Thyroid gland (tissue), 4 donors: ENCODE measurements around the gene PAX4. TPM values are rescaled to one million over a fixed set of nuclear protein-coding genes. Genes with fewer than 3 reads are reported as not detected.

Experiments used
- DNase-seq, 2 donors: peaks; one replicate each; pipeline ENCODE4 v3.0.0-alpha.2; 2019
- H3K27ac ChIP-seq, 3 donors: fragments of 200-600 bp; sonication (generic); 1 replicate in 2 of 3; 2 replicates in 1 of 3; pipeline ENCODE4 v1.5.1; 2016 to 2019; ENCODE audit warnings: mild to moderate bottlenecking in 1 of 3, moderate library complexity in 1 of 3
- H3K27me3 ChIP-seq: fragments of 200-600 bp; sonication (generic); one replicate; pipeline ENCODE4 v1.5.1; 2019
- H3K36me3 ChIP-seq, 2 donors: fragments of 200-600 bp; sonication (generic); one replicate each; pipeline ENCODE4 v1.5.1; 2016 to 2019
- H3K4me1 ChIP-seq, 2 donors: fragments of 200-600 bp; sonication (generic); one replicate each; pipeline ENCODE4 v1.5.1; 2017 to 2019
- H3K4me3 ChIP-seq, 3 donors: fragments of 200-600 bp; sonication (generic); replicated peaks in 1 of 3; 1 replicate in 2 of 3; 2 replicates in 1 of 3; pipeline ENCODE4 v1.5.1; 2016; ENCODE audit warnings: mild to moderate bottlenecking in 1 of 3
- H3K9me3 ChIP-seq: fragments of 200-600 bp; sonication (generic); one replicate; pipeline ENCODE4 v1.5.1; 2017
- CTCF ChIP-seq, 6 experiments: fragments of 200-600 bp in 3 of 6; fragments of 450-650 bp in 3 of 6; sonication (generic) in 3 of 6; IDR thresholded peaks; one replicate each; pipeline ENCODE4 v1.5.1; 2016 to 2019; ENCODE audit warnings: antibody characterized with exemption in 6 of 6, mild to moderate bottlenecking in 2 of 6, inconsistent platforms in 1 of 6, moderate library complexity in 1 of 6
- POLR2A ChIP-seq, 2 donors: fragments of 450-650 bp; IDR thresholded peaks; one replicate each; pipeline ENCODE4 v1.6.1; 2017; ENCODE audit warnings: antibody characterized with exemption in 2 of 2, mild to moderate bottlenecking in 2 of 2, moderate library complexity in 1 of 2
- WGBS, 2 donors: methylation state at CpG; one replicate each; pipeline ENCODE4 v1.1.5; 2017; 5-methylcytosine and 5-hydroxymethylcytosine counted together
- intact Hi-C: fragments of 100-400 bp; cut with DNase I; formaldehyde crosslinking; loops from one replicate; pipeline ENCODE4 v1.15.1; 2023
- total RNA-seq, 4 donors: library from RNA; depleted of rRNA; stranded (reverse); fragments of >200 nt; gene quantifications; one replicate each; pipeline ENCODE4 v1.2.3, GENCODE V29; 2016

Gene PAX4
- total RNA-seq, 4 donors from 2014 or later: not detected

- no peaks in the 10 kb centered on the region for H3K36me3 ChIP-seq
- peaks cover 4 to 5% of the 10 kb centered on the region in 2 donors for H3K4me1 ChIP-seq
- no peaks in the 10 kb centered on the region for H3K27me3 ChIP-seq
- no peak overlapping the region for H3K27ac ChIP-seq
- no peak overlapping the region for H3K4me3 ChIP-seq
- TF ChIP-seq POLR2A (IDR thresholded peaks at IDR 0.05): no peak
- DNase-seq: no peak
- H3K9me3 ChIP-seq: no peaks in the 10 kb centered on the region
- 95 to 97% methylated on average over 8 of the region's 8 CpGs for WGBS, 2 donors
- intact Hi-C loops: no loop called here
Measured at GRCh38 chr7:127647636-127648035, 29.7 kb upstream of the PAX4 start.

GRCh38 chr7:127644484-127644883 is 26.5 kb upstream of the PAX4 start:
- 73 to 78% methylated on average over 2 of the region's 2 CpGs for WGBS, 2 donors
- intact Hi-C loops: no loop called here

DNA sequence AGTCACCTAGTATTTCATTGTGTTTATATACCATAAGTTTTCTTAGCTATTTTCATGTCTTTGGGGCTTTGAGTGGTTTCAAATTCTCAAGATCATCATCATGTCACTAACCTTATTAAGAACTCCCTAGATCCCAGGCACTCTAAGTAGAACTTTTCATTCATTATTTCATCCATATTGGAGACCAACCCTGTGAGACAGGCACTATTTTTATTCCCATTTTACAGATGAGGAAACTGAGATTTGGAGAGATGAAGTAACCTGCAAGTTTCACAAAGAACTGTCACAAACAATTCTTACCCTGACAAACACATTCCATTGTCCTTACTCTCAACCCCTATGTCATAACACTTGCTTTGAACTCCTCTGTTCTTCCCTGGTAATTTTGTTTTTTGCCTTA is 20.3 kb upstream of the PAX4 start:
- H3K27me3 ChIP-seq: no peaks in the 10 kb centered on the region
- no peaks in the 10 kb centered on the region for H3K9me3 ChIP-seq
- H3K4me1 ChIP-seq: peaks cover 0 to 3% of the 10 kb centered on the region in 2 donors
- no peak overlapping the region for H3K27ac ChIP-seq
- TF ChIP-seq CTCF (IDR thresholded peaks at IDR 0.05): no peak
- no peak for TF ChIP-seq POLR2A (IDR thresholded peaks at IDR 0.05)
- no peak overlapping the region for H3K4me3 ChIP-seq
- intact Hi-C loops: no loop called here
- H3K36me3 ChIP-seq: no peaks in the 10 kb centered on the region
- DNase-seq: no peak

More at GRCh38 chr7:127644484-127644883, 26.5 kb upstream of the PAX4 start:
- H3K36me3 ChIP-seq: no peaks in the 10 kb centered on the region
- no peak for DNase-seq
- H3K9me3 ChIP-seq: no peaks in the 10 kb centered on the region
- no peak overlapping the region for H3K4me3 ChIP-seq
- H3K27me3 ChIP-seq: no peaks in the 10 kb centered on the region
- peaks cover 0 to 3% of the 10 kb centered on the region in 2 donors for H3K4me1 ChIP-seq
- TF ChIP-seq POLR2A (IDR thresholded peaks at IDR 0.05): no peak
- TF ChIP-seq CTCF (IDR thresholded peaks at IDR 0.05): no peak
- no peak overlapping the region for H3K27ac ChIP-seq

DNA sequence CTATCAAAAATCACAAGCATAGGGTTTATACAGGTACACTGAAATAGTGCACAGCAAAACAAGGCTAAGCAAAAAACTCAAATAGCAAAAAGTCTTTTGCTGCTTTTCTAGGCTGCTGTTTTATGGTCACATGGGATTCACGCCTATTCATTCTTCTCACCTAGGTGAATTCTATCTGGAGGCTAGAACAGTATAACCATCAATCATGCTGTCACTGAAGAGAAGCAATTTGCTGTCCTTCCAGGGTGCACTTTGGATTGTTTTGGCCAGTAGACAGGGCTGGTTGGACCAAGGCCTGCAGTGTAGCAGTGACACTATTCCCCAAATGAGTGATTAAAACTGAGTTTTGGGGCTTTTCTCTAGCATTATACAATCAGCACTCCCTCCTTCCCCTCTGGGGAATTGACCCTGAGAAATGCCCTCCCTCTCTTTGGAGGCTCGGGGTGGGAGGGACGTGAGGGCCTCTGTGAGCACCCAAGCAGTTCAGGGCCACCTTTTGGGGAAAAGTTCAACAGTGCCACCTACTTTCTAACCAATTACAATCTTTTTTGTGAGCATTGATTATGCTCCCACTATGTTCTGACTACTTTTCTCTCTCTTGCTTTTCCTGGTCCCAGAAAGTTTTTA is 17.8 kb upstream of the PAX4 start:
- no peak for TF ChIP-seq CTCF (IDR thresholded peaks at IDR 0.05)
- no peak for TF ChIP-seq POLR2A (IDR thresholded peaks at IDR 0.05)
- intact Hi-C loops: no loop called here
- no peak for DNase-seq
- Histone ChIP-seq H3K36me3 (no peaks in the 10 kb centered on the region), H3K4me1 (no peaks in the 10 kb centered on the region), H3K27me3 (no peaks in the 10 kb centered on the region), H3K4me3 (no peak overlapping the region), H3K27ac (no peak overlapping the region), H3K9me3 (no peaks in the 10 kb centered on the region)
- WGBS, 2 donors: 58 to 62% methylated on average over 3 of the region's 3 CpGs

DNA sequence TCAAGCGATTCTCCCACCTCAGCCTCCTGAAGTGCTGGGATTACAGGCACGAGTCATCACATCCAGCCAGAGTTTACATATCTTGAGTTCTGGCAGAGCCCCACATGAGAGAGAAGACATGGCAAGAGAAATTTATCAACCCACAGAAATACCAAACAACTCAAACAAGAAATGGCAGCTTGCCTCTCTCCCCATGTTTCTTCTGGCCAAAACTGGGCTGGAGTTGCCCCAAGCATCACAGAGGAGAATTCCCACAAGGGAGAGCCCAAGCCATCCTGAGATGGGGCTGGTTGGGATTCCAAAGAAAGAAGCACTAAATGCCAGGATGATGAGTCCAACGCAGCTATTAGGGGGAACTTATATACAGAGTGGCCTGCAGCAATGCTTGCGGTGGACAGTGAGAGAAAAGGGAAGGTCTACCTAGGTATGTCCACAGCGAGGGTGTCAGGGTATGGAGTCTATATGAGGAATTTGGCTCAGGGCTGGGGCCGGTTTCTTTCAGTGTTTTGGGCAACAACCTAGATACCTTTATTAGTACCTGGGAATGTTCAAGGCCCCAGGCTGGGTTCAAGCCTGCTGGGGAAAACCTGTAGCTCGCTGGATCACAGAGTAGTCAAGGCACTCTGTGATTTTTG is 14.5 kb upstream of the PAX4 start:
- Histone ChIP-seq H3K4me1 (no peaks in the 10 kb centered on the region), H3K27ac (no peak overlapping the region), H3K9me3 (no peaks in the 10 kb centered on the region), H3K36me3 (no peaks in the 10 kb centered on the region), H3K27me3 (no peaks in the 10 kb centered on the region), H3K4me3 (no peak overlapping the region)
- WGBS, 2 donors: 74 to 85% methylated on average over 7 of the region's 7 CpGs
- intact Hi-C loops: no loop called here
- TF ChIP-seq POLR2A (IDR thresholded peaks at IDR 0.05): no peak
- TF ChIP-seq CTCF (IDR thresholded peaks at IDR 0.05): no peak
- no peak for DNase-seq
